Duodenal mucosa (tissue), 2 donors: ENCODE results near the gene SCAF8.
"Not testable (repeated sequence)": the region's sequence is repeated elsewhere in the genome, so short reads cannot be mapped to it uniquely, and the experiment has no call there.

Source experiments
- H3K27ac ChIP-seq: one replicate; pipeline ENCODE4 v1.7.0; 2013; ENCODE audit warnings: low read depth, low read length
- H3K27me3 ChIP-seq, 2 donors: one replicate each; pipeline ENCODE4 v1.7.0; 2013; ENCODE audit warnings: low read length in 2 of 2, control low read depth in 1 of 2; ENCODE audit not compliant: insufficient read depth in 2 of 2, control insufficient read depth in 1 of 2
- H3K36me3 ChIP-seq, 2 donors: one replicate each; pipeline ENCODE4 v1.7.0; 2013; ENCODE audit warnings: low read length in 2 of 2, control low read depth in 1 of 2; ENCODE audit not compliant: insufficient read depth in 2 of 2, control insufficient read depth in 1 of 2
- H3K4me1 ChIP-seq, 2 donors: one replicate each; pipeline ENCODE4 v1.7.0; 2013; ENCODE audit warnings: low read length in 2 of 2, control low read depth in 1 of 2; ENCODE audit not compliant: insufficient read depth in 2 of 2, control insufficient read depth in 1 of 2
- H3K4me3 ChIP-seq, 2 donors: one replicate each; pipeline ENCODE4 v1.7.0; 2013; ENCODE audit warnings: low read length in 2 of 2, low read depth in 1 of 2
- H3K9ac ChIP-seq, 2 donors: one replicate each; pipeline ENCODE4 v1.7.0; 2013; ENCODE audit warnings: low read length in 2 of 2, low read depth in 1 of 2
- H3K9me3 ChIP-seq, 2 donors: one replicate each; pipeline ENCODE4 v1.7.0; 2013; ENCODE audit warnings: low read length in 2 of 2, control low read depth in 1 of 2; ENCODE audit not compliant: control insufficient read depth in 1 of 2

SCAF8 gene

GRCh38 chr6:154709621-154710020, 23.6 kb upstream of the SCAF8 start:
- no peaks in the 10 kb centered on the region for H3K27me3 ChIP-seq
- no peaks in the 10 kb centered on the region for H3K4me1 ChIP-seq
- no peaks in the 10 kb centered on the region for H3K36me3 ChIP-seq
- H3K4me3 ChIP-seq, result no peak overlapping the region
- H3K9ac ChIP-seq, result no peak overlapping the region
- H3K27ac ChIP-seq, result no peak overlapping the region
- H3K9me3 ChIP-seq, result no peaks in the 10 kb centered on the region

DNA sequence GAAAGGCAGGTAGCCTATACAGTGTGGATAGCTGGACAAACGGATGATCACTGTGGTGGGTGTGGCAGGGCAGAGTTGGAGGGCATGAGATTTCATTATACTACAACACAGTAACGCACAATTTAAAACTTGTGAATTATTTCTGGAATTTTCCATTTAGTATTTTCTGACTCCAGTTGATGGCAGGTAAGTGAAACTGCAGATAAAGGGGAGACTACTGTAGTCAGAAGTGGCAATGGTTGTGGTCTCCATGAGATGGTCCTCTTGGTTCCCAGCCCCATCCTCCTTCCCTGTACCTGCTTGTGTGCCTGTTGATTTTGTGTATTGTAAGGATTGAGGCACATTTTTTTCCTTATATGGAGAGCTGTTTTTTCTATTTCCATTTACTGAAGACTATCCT, 22.5 kb upstream of the SCAF8 start:
- Histone ChIP-seq H3K27me3 (no peaks in the 10 kb centered on the region), H3K4me1 (no peaks in the 10 kb centered on the region), H3K9ac (no peak overlapping the region), H3K9me3 (no peaks in the 10 kb centered on the region), H3K4me3 (no peak overlapping the region), H3K36me3 (no peaks in the 10 kb centered on the region), H3K27ac (no peak overlapping the region)

DNA sequence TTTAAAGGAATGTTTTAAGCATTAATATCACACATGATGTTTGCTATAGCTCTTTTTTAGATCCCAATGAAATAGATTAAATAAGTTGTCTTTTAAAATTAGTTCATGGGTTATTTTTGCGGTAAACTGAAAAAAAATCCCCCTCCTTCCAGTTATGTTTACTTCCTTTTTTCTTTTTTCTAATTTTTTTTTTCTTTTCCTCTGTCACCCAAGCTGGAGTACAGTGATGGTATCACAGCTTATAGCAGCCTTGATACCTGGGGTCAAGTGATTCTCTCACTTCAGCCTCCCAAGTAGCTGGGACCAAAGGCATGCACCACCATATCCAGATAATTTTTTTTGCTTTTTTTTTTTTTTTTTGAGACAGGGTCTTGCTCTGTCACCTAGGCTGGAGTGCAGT, 17.8 kb upstream of the SCAF8 start:
- Histone ChIP-seq H3K4me1 (no peaks in the 10 kb centered on the region), H3K27ac (no peak overlapping the region), H3K4me3 (no peak overlapping the region), H3K9me3 (peaks cover 0 to 8% of the 10 kb centered on the region in 2 donors), H3K27me3 (no peaks in the 10 kb centered on the region), H3K9ac (no peak overlapping the region), H3K36me3 (no peaks in the 10 kb centered on the region)

DNA sequence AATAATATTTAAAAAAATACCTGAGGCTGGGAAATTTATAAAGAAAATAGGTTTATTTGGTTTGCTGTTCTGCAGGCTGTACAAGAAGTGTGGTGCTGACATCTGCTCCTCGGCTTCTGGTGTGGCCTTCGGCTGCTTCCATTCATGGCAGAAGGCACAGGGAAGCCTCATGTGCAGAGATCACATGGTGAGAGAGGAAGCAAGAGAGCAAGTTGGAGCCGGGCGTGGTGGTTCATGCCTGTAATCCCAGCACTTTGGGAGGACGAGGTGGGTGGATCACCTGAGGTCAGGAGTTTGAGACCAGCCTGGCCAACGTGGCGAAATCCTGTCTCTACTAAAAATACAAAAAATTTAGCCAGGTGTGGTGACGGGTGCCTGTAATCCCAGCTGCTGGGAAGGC, 16.9 kb upstream of the SCAF8 start:
- H3K36me3 ChIP-seq, H3K4me1 ChIP-seq, H3K27me3 ChIP-seq, H3K4me3 ChIP-seq, H3K9ac ChIP-seq, H3K9me3 ChIP-seq, H3K27ac ChIP-seq: not testable (repeated sequence)

DNA sequence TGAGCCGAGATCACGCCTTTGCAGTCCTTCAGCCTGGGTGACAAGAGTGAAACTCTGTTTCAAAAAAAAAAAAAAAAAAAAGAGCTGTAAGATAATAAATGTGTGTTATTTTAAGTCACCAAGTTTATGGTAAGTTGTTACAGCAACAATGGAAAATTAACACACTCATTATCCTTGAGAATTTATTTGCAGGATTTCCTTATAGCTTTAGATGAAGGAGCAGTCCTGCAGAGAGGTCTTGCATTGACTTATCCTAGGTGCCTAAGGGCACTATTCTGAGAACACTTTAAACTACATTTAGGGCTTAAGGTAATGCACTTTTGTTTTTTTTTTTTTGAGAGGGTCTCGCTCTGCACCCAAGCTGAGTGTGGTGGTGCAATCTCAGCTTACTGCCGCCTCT, 13.8 kb upstream of the SCAF8 start:
- H3K4me3 ChIP-seq, result no peak overlapping the region
- no peak overlapping the region for H3K27ac ChIP-seq
- peaks cover 0 to 8% of the 10 kb centered on the region in 2 donors for H3K9me3 ChIP-seq
- H3K9ac ChIP-seq, result no peak overlapping the region
- no peaks in the 10 kb centered on the region for H3K27me3 ChIP-seq
- no peaks in the 10 kb centered on the region for H3K36me3 ChIP-seq
- H3K4me1 ChIP-seq, result no peaks in the 10 kb centered on the region

DNA sequence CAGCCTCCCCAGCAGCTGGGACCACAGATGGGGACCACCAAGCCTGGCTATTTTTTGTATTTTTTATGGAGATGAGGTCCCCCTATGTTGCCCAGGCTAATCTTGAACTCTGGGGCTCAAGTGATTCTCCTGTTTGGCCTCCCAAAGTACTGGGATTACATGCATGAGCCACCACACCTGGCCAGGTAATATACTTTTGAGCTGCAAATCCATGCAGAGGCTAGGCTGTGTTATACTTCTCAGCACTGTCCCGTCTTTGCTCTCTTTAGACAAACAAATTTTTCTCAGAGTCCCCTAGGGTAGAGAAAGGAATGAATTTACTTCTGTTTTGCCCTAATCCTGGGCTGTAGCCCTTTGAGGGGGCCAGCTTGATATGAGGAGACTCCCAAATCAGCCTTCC, 13.4 kb upstream of the SCAF8 start:
- no peaks in the 10 kb centered on the region for H3K4me1 ChIP-seq
- no peaks in the 10 kb centered on the region for H3K36me3 ChIP-seq
- H3K27ac ChIP-seq, result no peak overlapping the region
- H3K27me3 ChIP-seq, result no peaks in the 10 kb centered on the region
- no peak overlapping the region for H3K9ac ChIP-seq
- no peak overlapping the region for H3K4me3 ChIP-seq
- peaks cover 0 to 8% of the 10 kb centered on the region in 2 donors for H3K9me3 ChIP-seq

DNA sequence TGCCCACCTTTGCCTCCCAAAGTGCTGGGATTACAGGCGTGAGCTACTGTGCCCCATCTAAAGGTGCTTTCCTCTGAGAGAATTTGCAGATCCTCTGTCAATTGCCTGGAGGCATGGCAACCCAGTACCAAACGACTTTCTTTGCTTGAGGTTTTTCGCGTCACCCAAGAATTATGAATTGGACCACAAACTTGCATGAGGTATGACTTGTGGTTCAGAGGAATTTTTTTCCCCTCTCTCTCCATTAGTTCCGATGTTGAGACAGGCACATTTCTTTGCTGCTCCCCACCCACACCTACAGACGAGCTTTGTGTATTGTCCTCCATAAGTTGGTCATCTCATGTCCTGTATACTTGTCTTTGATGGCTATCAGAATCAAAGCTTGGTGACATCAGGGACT, 11.8 kb upstream of the SCAF8 start:
- peaks cover 0 to 8% of the 10 kb centered on the region in 2 donors for H3K9me3 ChIP-seq
- no peak overlapping the region for H3K9ac ChIP-seq
- no peaks in the 10 kb centered on the region for H3K36me3 ChIP-seq
- no peak overlapping the region for H3K27ac ChIP-seq
- H3K27me3 ChIP-seq, result no peaks in the 10 kb centered on the region
- H3K4me3 ChIP-seq, result no peak overlapping the region
- H3K4me1 ChIP-seq, result no peaks in the 10 kb centered on the region

DNA sequence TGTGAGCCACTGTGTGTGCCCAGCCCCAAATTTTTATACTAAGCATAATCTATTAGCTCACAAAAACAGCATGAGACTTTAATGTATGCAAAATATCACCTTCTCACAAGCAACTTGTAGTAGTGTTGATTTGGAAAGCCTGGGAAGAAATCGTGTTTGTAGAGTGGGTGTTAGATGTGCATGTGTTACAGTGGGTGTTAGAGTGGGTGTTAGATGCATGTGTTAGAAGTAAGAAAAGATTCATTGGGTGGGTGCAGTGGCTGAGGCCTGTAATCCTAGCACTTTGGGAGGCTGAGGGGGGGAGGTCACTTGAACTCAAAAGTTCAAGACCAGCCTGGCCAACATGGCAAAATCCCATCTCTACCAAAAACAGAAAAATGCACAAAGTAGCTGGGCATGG, 6.3 kb upstream of the SCAF8 start:
- H3K9ac ChIP-seq, result no peak overlapping the region
- no peaks in the 10 kb centered on the region for H3K9me3 ChIP-seq
- no peak overlapping the region for H3K4me3 ChIP-seq
- H3K4me1 ChIP-seq, result no peaks in the 10 kb centered on the region
- no peaks in the 10 kb centered on the region for H3K36me3 ChIP-seq
- H3K27ac ChIP-seq, result no peak overlapping the region
- H3K27me3 ChIP-seq, result no peaks in the 10 kb centered on the region

- Histone ChIP-seq H3K4me3 (no peak overlapping the region), H3K27ac (no peak overlapping the region), H3K27me3 (no peaks in the 10 kb centered on the region), H3K36me3 (no peaks in the 10 kb centered on the region), H3K9me3 (no peaks in the 10 kb centered on the region), H3K4me1 (peaks cover 19 to 22% of the 10 kb centered on the region in 2 donors), H3K9ac (peak overlapping the region in 1 of 2 donors; percentile 84)
These were observed 1.7 kb upstream of the SCAF8 start for GRCh38 chr6:154731296-154732218.

GRCh38 chr6:154732538-154733182, 556 bp upstream of the SCAF8 start:
- Histone ChIP-seq H3K36me3 (no peaks in the 10 kb centered on the region), H3K9me3 (no peaks in the 10 kb centered on the region), H3K4me1 (peaks cover 22 to 27% of the 10 kb centered on the region in 2 donors), H3K27me3 (no peaks in the 10 kb centered on the region), H3K27ac (peak overlapping the region; percentile 65), H3K9ac (peak overlapping the region; percentile 82 to 84), H3K4me3 (peak overlapping the region; percentile 81 to 93)
